ENCODE results near the gene SERPINB2.
"Not testable (repeated sequence)": the region's sequence is repeated elsewhere in the genome, so short reads cannot be mapped to it uniquely, and the experiment has no call there.

SERPINB2 gene

GRCh38 chr18:63888470-63889190 is 1.1 kb downstream of the SERPINB2 start:
- DNase-seq (ENCODE audit: low spot score) = no peak

GRCh38 chr18:63889626-63890025 is 2.1 kb downstream of the SERPINB2 start:
- DNase-seq (ENCODE audit: low spot score) = no peak

GRCh38 chr18:63890237-63890949 is 2.9 kb downstream of the SERPINB2 start:
- no peak for DNase-seq (ENCODE audit: low spot score)

- DNase-seq (ENCODE audit: low spot score) = peak; percentile 3
Observed at GRCh38 chr18:63890950-63891304, 3.4 kb downstream of the SERPINB2 start.

- DNase-seq (ENCODE audit: low spot score) = no peak
Observed at GRCh38 chr18:63892566-63892965, 5.1 kb downstream of the SERPINB2 start.

GRCh38 chr18:63894106-63894772 is 6.7 kb downstream of the SERPINB2 start:
- DNase-seq (ENCODE audit: low spot score) = no peak

GRCh38 chr18:63895190-63895589 is 7.7 kb downstream of the SERPINB2 start:
- DNase-seq (ENCODE audit: low spot score) = no peak

GRCh38 chr18:63897072-63897471 is 9.6 kb downstream of the SERPINB2 start:
- no peak for DNase-seq (ENCODE audit: low spot score)

GRCh38 chr18:63899206-63899605 is 11.7 kb downstream of the SERPINB2 start:
- DNase-seq (ENCODE audit: low spot score) = no peak

GRCh38 chr18:63903851-63904570 is 16.5 kb downstream of the SERPINB2 start:
- no peak for DNase-seq (ENCODE audit: low spot score)

GRCh38 chr18:63904694-63905093 is 17.2 kb downstream of the SERPINB2 start:
- DNase-seq (ENCODE audit: low spot score) = no peak

GRCh38 chr18:63905361-63905760 is 17.9 kb downstream of the SERPINB2 start:
- DNase-seq (ENCODE audit: low spot score) = no peak

GRCh38 chr18:63906056-63906455 is 18.6 kb downstream of the SERPINB2 start:
- no peak for DNase-seq (ENCODE audit: low spot score)

GRCh38 chr18:63907664-63908063 is 20.2 kb downstream of the SERPINB2 start, which contains the start of gene SERPINB10:
Gene SERPINB10 (plus strand): TSS chr18:63907958. CDS start chr18:63915511, 7,553 bp downstream.
- no peak for DNase-seq (ENCODE audit: low spot score)

- no peak for DNase-seq (ENCODE audit: low spot score)
Observed at GRCh38 chr18:63908858-63909257, 21.4 kb downstream of the SERPINB2 start.

GRCh38 chr18:63909870-63910269 is 22.4 kb downstream of the SERPINB2 start:
- no peak for DNase-seq (ENCODE audit: low spot score)

GRCh38 chr18:63917817-63918216 is 30.3 kb downstream of the SERPINB2 start:
- no peak for DNase-seq (ENCODE audit: low spot score)

GRCh38 chr18:63922049-63922448 is 34.5 kb downstream of the SERPINB2 start:
- no peak for DNase-seq (ENCODE audit: low spot score)

- DNase-seq (ENCODE audit: low spot score) = no peak
Observed at GRCh38 chr18:63924551-63924950, 37.0 kb downstream of the SERPINB2 start.

- DNase-seq (ENCODE audit: low spot score) = no peak
Observed at GRCh38 chr18:63928331-63928730, 40.8 kb downstream of the SERPINB2 start.

GRCh38 chr18:63929369-63929768 is 41.9 kb downstream of the SERPINB2 start:
- not testable (repeated sequence) for DNase-seq (ENCODE audit: low spot score)

- no peak for DNase-seq (ENCODE audit: low spot score)
Observed at GRCh38 chr18:63930773-63931354, 43.4 kb downstream of the SERPINB2 start.
